CD4-positive, alpha-beta T cell (primary cell): ENCODE data around the gene MCHR1. TPM values are rescaled to one million over a fixed set of nuclear protein-coding genes. Genes with fewer than 3 reads are reported as not detected.
A peak's percentile ranks its signal among the peaks of the same experiment; 100 is the strongest.

ENCODE experiments used
- ATAC-seq: fragments of 200-7000 bp; cut with Tn5 transposase; one replicate; pipeline ENCODE4 v1.10.0; 2022; ENCODE audit warnings: mild to moderate bottlenecking; ENCODE audit not compliant: poor library complexity
- CTCF ChIA-PET: fragments of 350-600 bp; sonication (Branson Sonifier 250); formaldehyde crosslinking; loops from one replicate; lab custom pipeline; 2021; ENCODE audit warnings: antibody characterized with exemption, inconsistent platforms; lab: Charles Lee
- POLR2A ChIA-PET: fragments of 350-600 bp; sonication (Branson Sonifier 250); formaldehyde crosslinking; loops from one replicate; lab custom pipeline; 2021; ENCODE audit warnings: antibody characterized with exemption, inconsistent platforms; lab: Charles Lee
- DNase-seq, 14 experiments: peaks; one replicate each; pipeline ENCODE4 v3.0.0-alpha.2; 2013 to 2020; ENCODE audit warnings: mixed read lengths in 2 of 14
- H3K27ac ChIP-seq, 2 donors: one replicate each; pipeline versions ENCODE4 v1.5.1 to v1.7.0; 2013; ENCODE audit warnings: low read length in 2 of 2, low read depth in 1 of 2, mild to moderate bottlenecking in 1 of 2
- H3K27me3 ChIP-seq, 2 experiments: 1 replicate in 1 of 2; 2 replicates in 1 of 2; pipeline versions ENCODE4 v1.6.1 to v1.7.0; 2013; ENCODE audit warnings: low read length in 2 of 2, control low read depth in 1 of 2, mild to moderate bottlenecking in 1 of 2, moderate library complexity in 1 of 2; ENCODE audit not compliant: insufficient read depth in 2 of 2, control insufficient read depth in 1 of 2
- H3K36me3 ChIP-seq: one replicate; pipeline ENCODE4 v1.6.1; 2013; ENCODE audit warnings: low read length, control low read depth; ENCODE audit not compliant: insufficient read depth
- H3K4me1 ChIP-seq: one replicate; pipeline ENCODE4 v1.6.1; 2013; ENCODE audit warnings: low read length, control low read depth; ENCODE audit not compliant: insufficient read depth
- H3K4me3 ChIP-seq: one replicate; pipeline ENCODE4 v1.5.1; 2013; ENCODE audit warnings: mild to moderate bottlenecking, low read length, moderate library complexity
- H3K9me3 ChIP-seq, 2 experiments: 1 replicate in 1 of 2; 2 replicates in 1 of 2; pipeline versions ENCODE4 v1.6.1 to v1.7.0; 2013; ENCODE audit warnings: low read length in 2 of 2, mild to moderate bottlenecking in 2 of 2, control low read depth in 1 of 2, moderate library complexity in 1 of 2; ENCODE audit not compliant: control insufficient read depth in 1 of 2, insufficient read depth in 1 of 2
- H3K27ac Mint-ChIP-seq: one replicate; pipeline ENCODE4 v1.8.0; 2020; ENCODE audit warnings: mixed read lengths
- H3K27me3 Mint-ChIP-seq: one replicate; pipeline ENCODE4 v1.8.0; 2021; ENCODE audit warnings: mixed read lengths
- H3K36me3 Mint-ChIP-seq: one replicate; pipeline ENCODE4 v1.8.0; 2021; ENCODE audit warnings: low read depth, mixed read lengths
- H3K4me1 Mint-ChIP-seq: one replicate; pipeline ENCODE4 v1.8.0; 2021; ENCODE audit warnings: low read depth, mixed read lengths
- H3K4me3 Mint-ChIP-seq: one replicate; pipeline ENCODE4 v1.8.0; 2020; ENCODE audit warnings: mild to moderate bottlenecking, mixed read lengths
- H3K9me3 Mint-ChIP-seq: one replicate; pipeline ENCODE4 v1.8.0; 2020; ENCODE audit warnings: mixed read lengths
- intact Hi-C, 2 experiments: fragments of 100-400 bp; cut with DNase I in 1 of 2; cut with micrococcal nuclease in 1 of 2; formaldehyde crosslinking; loops; one replicate each; pipeline versions ENCODE4 v1.15.1 to v1.9.0; 2023 to 2025; cut with DNase I, micrococcal nuclease
- total RNA-seq, 174 experiments: library from RNA in 2 of 174; stranded (reverse) in 2 of 174; gene quantifications; one replicate each; pipeline ENCODE4 v1.2.3 and lab custom pipeline; 2021 to 2026
- TF ChIP-seq, protein P1 (sequence below): fragments of 200-600 bp; IDR thresholded peaks from one replicate; pipeline ENCODE4 v1.8.0; 2022; ENCODE audit warnings: antibody characterized with exemption, mild to moderate bottlenecking

Gene MCHR1
- total RNA-seq, 2 experiments from 2014 or later: not detected

DNA sequence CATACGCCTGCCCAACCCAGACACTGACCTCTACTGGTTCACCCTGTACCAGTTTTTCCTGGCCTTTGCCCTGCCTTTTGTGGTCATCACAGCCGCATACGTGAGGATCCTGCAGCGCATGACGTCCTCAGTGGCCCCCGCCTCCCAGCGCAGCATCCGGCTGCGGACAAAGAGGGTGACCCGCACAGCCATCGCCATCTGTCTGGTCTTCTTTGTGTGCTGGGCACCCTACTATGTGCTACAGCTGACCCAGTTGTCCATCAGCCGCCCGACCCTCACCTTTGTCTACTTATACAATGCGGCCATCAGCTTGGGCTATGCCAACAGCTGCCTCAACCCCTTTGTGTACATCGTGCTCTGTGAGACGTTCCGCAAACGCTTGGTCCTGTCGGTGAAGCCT, 2.2 kb downstream of the MCHR1 start:
- H3K4me1 Mint-ChIP-seq: peaks cover 21% of the 10 kb centered on the region
- H3K9me3 Mint-ChIP-seq: no peaks in the 10 kb centered on the region
- POLR2A ChIA-PET: no interaction called here
- no peak overlapping the region for H3K27ac Mint-ChIP-seq
- H3K36me3 Mint-ChIP-seq: no peaks in the 10 kb centered on the region
- no peak for DNase-seq
- Histone ChIP-seq H3K4me1 (peaks cover 29% of the 10 kb centered on the region), H3K9me3 (peaks cover 0 to 7% of the 10 kb centered on the region in 2 experiments), H3K36me3 (no peaks in the 10 kb centered on the region), H3K4me3 (no peak overlapping the region), H3K27me3 (peaks cover 0 to 18% of the 10 kb centered on the region in 2 experiments), H3K27ac (no peak overlapping the region)
- no peak for ATAC-seq
- intact Hi-C loops: no loop called here
- TF ChIP-seq, protein P1, sequence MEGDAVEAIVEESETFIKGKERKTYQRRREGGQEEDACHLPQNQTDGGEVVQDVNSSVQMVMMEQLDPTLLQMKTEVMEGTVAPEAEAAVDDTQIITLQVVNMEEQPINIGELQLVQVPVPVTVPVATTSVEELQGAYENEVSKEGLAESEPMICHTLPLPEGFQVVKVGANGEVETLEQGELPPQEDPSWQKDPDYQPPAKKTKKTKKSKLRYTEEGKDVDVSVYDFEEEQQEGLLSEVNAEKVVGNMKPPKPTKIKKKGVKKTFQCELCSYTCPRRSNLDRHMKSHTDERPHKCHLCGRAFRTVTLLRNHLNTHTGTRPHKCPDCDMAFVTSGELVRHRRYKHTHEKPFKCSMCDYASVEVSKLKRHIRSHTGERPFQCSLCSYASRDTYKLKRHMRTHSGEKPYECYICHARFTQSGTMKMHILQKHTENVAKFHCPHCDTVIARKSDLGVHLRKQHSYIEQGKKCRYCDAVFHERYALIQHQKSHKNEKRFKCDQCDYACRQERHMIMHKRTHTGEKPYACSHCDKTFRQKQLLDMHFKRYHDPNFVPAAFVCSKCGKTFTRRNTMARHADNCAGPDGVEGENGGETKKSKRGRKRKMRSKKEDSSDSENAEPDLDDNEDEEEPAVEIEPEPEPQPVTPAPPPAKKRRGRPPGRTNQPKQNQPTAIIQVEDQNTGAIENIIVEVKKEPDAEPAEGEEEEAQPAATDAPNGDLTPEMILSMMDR: no peak
- CTCF ChIA-PET: interaction anchor here (3.3 kb wide), 1 partner anchor 77 kb away, joined by 64 read pairs; no protein-coding TSS in a partner anchor
- no peak overlapping the region for H3K4me3 Mint-ChIP-seq
- H3K27me3 Mint-ChIP-seq: peaks cover 26% of the 10 kb centered on the region

DNA sequence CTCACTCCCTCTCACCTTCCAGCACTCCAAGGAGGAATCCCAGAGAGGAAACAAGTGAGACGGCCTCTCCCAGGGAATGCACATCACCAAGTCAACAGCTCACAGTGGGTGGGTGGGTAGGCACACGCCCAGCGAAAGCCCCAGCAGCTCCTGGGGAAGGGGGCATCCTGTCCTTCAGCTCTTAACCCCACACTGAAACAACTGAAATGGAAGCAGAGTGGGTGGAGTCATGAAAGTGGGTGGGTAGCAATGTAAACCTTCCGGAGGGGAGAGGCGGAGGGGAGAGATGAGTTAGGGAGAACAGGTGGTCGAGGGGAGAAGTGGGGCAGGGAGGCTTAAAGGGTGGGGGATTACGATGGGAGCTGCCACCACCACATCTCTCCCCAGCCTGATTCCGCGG, 5.4 kb downstream of the MCHR1 start:
- TF ChIP-seq, protein P1: no peak
- ATAC-seq (no peak), DNase-seq (peak in 3 of 14 experiments; percentile 16 to 33 (median 31))
- Histone ChIP-seq H3K36me3 (no peaks in the 10 kb centered on the region), H3K27ac (no peak overlapping the region), H3K27me3 (peaks cover 0 to 8% of the 10 kb centered on the region in 2 experiments), H3K9me3 (no peaks in the 10 kb centered on the region), H3K4me1 (peaks cover 22% of the 10 kb centered on the region), H3K4me3 (peak overlapping the region; percentile 34)
- intact Hi-C loops: no loop called here
- peaks cover 20% of the 10 kb centered on the region for H3K27me3 Mint-ChIP-seq
- peak overlapping the region; percentile 59 for H3K27ac Mint-ChIP-seq
- H3K4me1 Mint-ChIP-seq: peaks cover 28% of the 10 kb centered on the region
- ChIA-PET CTCF (interaction anchor here (0.8 kb wide), 1 partner anchor 87 kb away, joined by 4 read pairs; no protein-coding TSS in a partner anchor), POLR2A (interaction anchor here (0.8 to 4.0 kb wide), 5 partner anchors 17 to 75 kb away, joined by 3 to 39 read pairs (median 5); no protein-coding TSS in a partner anchor)
- H3K36me3 Mint-ChIP-seq: no peaks in the 10 kb centered on the region
- peak overlapping the region; percentile 90 for H3K4me3 Mint-ChIP-seq
- no peaks in the 10 kb centered on the region for H3K9me3 Mint-ChIP-seq

- TF ChIP-seq, protein P1: no peak
- Histone ChIP-seq H3K36me3 (no peaks in the 10 kb centered on the region), H3K4me1 (peaks cover 22% of the 10 kb centered on the region), H3K4me3 (peak overlapping the region; percentile 34), H3K27me3 (peaks cover 0 to 2% of the 10 kb centered on the region in 2 experiments), H3K9me3 (no peaks in the 10 kb centered on the region), H3K27ac (no peak overlapping the region)
- Mint-ChIP-seq H3K4me3 (peak overlapping the region; percentile 90), H3K9me3 (no peaks in the 10 kb centered on the region), H3K27ac (peak overlapping the region; percentile 59), H3K36me3 (no peaks in the 10 kb centered on the region), H3K27me3 (peaks cover 14% of the 10 kb centered on the region), H3K4me1 (peaks cover 28% of the 10 kb centered on the region)
- no peak for ATAC-seq
- intact Hi-C loops: no loop called here
- POLR2A ChIA-PET: interaction anchor here (0.8 to 4.0 kb wide), 6 partner anchors 16 to 75 kb away, joined by 3 to 39 read pairs (median 4); no protein-coding TSS in a partner anchor
- CTCF ChIA-PET: interaction anchor here (1.1 kb wide), 1 partner anchor 39 kb away, joined by 3 read pairs; no protein-coding TSS in a partner anchor
- DNase-seq: peak in 5 of 14 experiments; percentile 7 to 51 (median 36)
These were observed 6.1 kb downstream of the MCHR1 start for GRCh38 chr22:40685406-40685805.
